ENCODE results near the gene OOSP2.

OOSP2 gene, protein sequence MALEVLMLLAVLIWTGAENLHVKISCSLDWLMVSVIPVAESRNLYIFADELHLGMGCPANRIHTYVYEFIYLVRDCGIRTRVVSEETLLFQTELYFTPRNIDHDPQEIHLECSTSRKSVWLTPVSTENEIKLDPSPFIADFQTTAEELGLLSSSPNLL

DNA sequence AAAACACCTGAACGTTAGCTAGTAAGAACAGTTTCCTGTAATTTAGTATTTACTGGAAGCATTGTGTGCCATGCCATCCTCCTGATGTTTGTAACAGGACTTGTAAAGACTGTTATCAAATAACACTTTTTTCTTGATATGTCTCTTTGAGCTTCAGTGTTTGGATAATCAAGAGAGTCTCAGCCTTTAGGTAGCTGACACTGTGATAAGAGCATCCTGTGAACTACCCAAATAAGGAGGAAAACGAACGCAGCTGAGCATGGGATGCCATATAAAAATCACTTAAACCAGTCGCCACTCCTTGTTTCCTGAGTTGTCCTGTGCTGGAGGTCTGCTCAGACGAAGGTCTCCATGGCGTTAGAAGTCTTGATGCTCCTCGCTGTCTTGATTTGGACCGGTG lies at the start of gene OOSP2:
TSS of gene OOSP2 (plus strand) at position 301 of the 400 bp plus-strand sequence. CDS start at position 352, 51 bp downstream.
- Histone ChIP-seq H3K9me3 (no peaks in the 10 kb centered on the region), H3K36me3 (no peaks in the 10 kb centered on the region), H3K27ac (no peak within 1 kb of the TSS), H3K4me1 (ENCODE audit: control insufficient read depth in 1 of 2, insufficient read depth in 1 of 2, low read depth in 1 of 2, low read length in 1 of 2) (peaks cover 10 to 15% of the 10 kb centered on the region in 2 experiments), H3K4me3 (ENCODE audit: low read depth in 1 of 2, low read length in 1 of 2) (no peak within 1 kb of the TSS), H3K27me3 (no peaks in the 10 kb centered on the region)
- TF ChIP-seq, protein P1, sequence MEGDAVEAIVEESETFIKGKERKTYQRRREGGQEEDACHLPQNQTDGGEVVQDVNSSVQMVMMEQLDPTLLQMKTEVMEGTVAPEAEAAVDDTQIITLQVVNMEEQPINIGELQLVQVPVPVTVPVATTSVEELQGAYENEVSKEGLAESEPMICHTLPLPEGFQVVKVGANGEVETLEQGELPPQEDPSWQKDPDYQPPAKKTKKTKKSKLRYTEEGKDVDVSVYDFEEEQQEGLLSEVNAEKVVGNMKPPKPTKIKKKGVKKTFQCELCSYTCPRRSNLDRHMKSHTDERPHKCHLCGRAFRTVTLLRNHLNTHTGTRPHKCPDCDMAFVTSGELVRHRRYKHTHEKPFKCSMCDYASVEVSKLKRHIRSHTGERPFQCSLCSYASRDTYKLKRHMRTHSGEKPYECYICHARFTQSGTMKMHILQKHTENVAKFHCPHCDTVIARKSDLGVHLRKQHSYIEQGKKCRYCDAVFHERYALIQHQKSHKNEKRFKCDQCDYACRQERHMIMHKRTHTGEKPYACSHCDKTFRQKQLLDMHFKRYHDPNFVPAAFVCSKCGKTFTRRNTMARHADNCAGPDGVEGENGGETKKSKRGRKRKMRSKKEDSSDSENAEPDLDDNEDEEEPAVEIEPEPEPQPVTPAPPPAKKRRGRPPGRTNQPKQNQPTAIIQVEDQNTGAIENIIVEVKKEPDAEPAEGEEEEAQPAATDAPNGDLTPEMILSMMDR (IDR thresholded peaks at IDR 0.05): no peak

DNA sequence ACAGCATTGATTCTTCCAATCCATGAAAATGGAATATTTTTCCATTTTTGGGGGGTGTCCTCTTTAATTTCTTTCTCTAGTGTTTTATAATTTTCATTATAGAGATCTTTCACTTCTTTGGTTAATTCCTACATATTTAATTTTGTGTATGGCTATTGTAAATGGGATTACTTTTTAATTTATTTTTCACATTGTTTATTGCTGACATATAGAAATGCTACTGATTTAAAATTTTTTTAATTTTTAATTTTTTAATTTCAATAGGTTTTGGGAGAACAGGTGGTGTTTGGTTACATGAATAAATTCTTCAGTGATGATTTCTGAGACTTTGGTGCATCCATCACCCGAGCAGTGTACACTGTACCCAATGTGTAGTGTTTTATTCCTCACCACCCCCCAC lies 49.8 kb upstream of the OOSP2 start:
- no peaks in the 10 kb centered on the region for H3K36me3 ChIP-seq
- peaks cover 9 to 13% of the 10 kb centered on the region in 2 experiments for H3K4me1 ChIP-seq (ENCODE audit: control insufficient read depth in 1 of 2, insufficient read depth in 1 of 2, low read depth in 1 of 2, low read length in 1 of 2)
- no peaks in the 10 kb centered on the region for H3K9me3 ChIP-seq
- H3K27me3 ChIP-seq: no peaks in the 10 kb centered on the region
- TF ChIP-seq, protein P1 (IDR thresholded peaks at IDR 0.05): no peak
- no peak overlapping the region for H3K4me3 ChIP-seq (ENCODE audit: low read depth in 1 of 2, low read length in 1 of 2)
- H3K27ac ChIP-seq: no peak overlapping the region

DNA sequence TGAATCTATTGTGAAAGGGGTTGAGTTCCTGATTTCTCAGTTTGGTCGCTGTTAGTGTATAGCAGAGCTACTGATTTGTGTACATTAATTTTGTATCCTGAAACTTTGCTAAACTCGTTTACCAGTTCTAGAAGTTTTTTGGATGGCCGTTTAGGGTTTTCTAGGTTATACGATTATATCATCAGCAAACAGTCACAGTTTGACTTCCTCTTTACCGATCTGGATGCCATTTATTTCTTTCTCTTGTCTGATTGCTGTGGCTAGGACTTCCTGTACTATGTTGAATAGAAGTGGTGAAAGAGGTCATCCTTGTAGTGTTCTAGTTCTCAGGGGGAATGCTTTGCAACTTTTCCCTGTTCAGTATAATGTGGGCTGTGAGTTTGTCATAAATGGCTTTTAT lies 47.8 kb upstream of the OOSP2 start:
- H3K27me3 ChIP-seq: no peaks in the 10 kb centered on the region
- H3K36me3 ChIP-seq: no peaks in the 10 kb centered on the region
- no peak overlapping the region for H3K27ac ChIP-seq
- no peak overlapping the region for H3K4me3 ChIP-seq (ENCODE audit: low read depth in 1 of 2, low read length in 1 of 2)
- H3K9me3 ChIP-seq: no peaks in the 10 kb centered on the region
- TF ChIP-seq, protein P1 (IDR thresholded peaks at IDR 0.05): no peak
- H3K4me1 ChIP-seq (ENCODE audit: control insufficient read depth in 1 of 2, insufficient read depth in 1 of 2, low read depth in 1 of 2, low read length in 1 of 2): peaks cover 9 to 13% of the 10 kb centered on the region in 2 experiments

DNA sequence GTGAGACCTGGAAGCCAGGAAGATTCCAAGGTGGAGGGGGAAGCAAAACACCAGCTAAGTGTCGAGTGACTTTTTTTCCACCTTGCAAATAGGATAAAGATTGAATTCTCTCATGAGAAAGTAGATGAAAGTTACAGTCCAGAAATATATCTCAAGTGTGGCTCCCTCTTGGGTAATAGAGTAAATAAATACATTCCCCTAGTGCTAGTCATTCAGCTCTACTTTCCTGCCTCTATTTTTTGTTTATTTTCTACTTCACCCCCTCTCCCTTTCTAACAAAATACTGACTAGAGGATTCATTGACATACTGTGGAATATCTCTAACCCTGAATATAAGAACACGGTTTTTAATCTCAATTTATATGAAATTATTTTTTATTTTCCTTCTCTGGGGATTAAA lies 42.4 kb upstream of the OOSP2 start:
- H3K27ac ChIP-seq: no peak overlapping the region
- H3K4me1 ChIP-seq (ENCODE audit: control insufficient read depth in 1 of 2, insufficient read depth in 1 of 2, low read depth in 1 of 2, low read length in 1 of 2): peaks cover 9% of the 10 kb centered on the region in 2 experiments
- no peaks in the 10 kb centered on the region for H3K9me3 ChIP-seq
- no peak overlapping the region for H3K4me3 ChIP-seq (ENCODE audit: low read depth in 1 of 2, low read length in 1 of 2)
- TF ChIP-seq, protein P1 (IDR thresholded peaks at IDR 0.05): no peak
- H3K36me3 ChIP-seq: no peaks in the 10 kb centered on the region
- no peaks in the 10 kb centered on the region for H3K27me3 ChIP-seq

DNA sequence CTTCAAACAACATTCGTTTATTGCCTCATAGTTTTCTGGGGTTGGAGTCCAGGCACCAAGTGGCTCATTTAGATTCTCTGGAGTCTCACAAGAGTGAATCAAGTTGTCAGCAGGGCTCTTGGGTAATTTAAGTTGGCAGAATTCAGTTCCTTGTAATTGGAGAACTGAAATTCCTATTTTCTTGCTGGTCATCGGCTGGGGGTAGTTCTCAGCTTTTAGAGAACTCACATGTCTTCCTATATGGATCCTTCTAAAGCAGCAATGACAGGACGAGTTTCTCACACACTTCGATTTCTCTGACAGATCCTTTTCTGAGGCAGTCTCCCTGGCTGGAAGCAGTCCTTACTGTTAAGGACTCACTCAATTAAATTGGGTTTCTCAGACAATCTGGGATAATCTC lies 40.5 kb upstream of the OOSP2 start:
- TF ChIP-seq, protein P1 (IDR thresholded peaks at IDR 0.05): no peak
- Histone ChIP-seq H3K4me1 (ENCODE audit: control insufficient read depth in 1 of 2, insufficient read depth in 1 of 2, low read depth in 1 of 2, low read length in 1 of 2) (no peaks in the 10 kb centered on the region), H3K9me3 (no peaks in the 10 kb centered on the region), H3K27me3 (no peaks in the 10 kb centered on the region), H3K4me3 (ENCODE audit: low read depth in 1 of 2, low read length in 1 of 2) (no peak overlapping the region), H3K36me3 (no peaks in the 10 kb centered on the region), H3K27ac (no peak overlapping the region)
